IMR-90 (cell line): ENCODE results near the gene SEC23A.
"Not testable (repeated sequence)": the region's sequence is repeated elsewhere in the genome, so short reads cannot be mapped to it uniquely, and the experiment has no call there.

Experiments used
- CTCF ChIP-seq: conservative IDR thresholded peaks from 2 replicates; pipeline ENCODE4 v1.5.1; 2012; ENCODE audit warnings: mild to moderate bottlenecking, low read depth, low read length, improper control_type of control experiment
- FOS ChIP-seq: fragments of 150-350 bp; IDR thresholded peaks from 2 replicates; pipeline ENCODE4 v1.6.1; 2016; ENCODE audit warnings: low read depth, low read length
- NFE2L2 ChIP-seq: fragments of 150-350 bp; IDR thresholded peaks from 2 replicates; pipeline ENCODE4 v1.6.1; 2016; ENCODE audit warnings: low read depth, mild to moderate bottlenecking, low read length
- POLR2A ChIP-seq: IDR thresholded peaks from 2 replicates; pipeline ENCODE4 v1.6.1; 2012; ENCODE audit warnings: mild to moderate bottlenecking, low read depth, low read length
- RAD21 ChIP-seq: IDR thresholded peaks from 2 replicates; pipeline ENCODE4 v1.6.1; 2012; ENCODE audit warnings: low read length, improper control_type of control experiment
- RCOR1 ChIP-seq: IDR thresholded peaks from 2 replicates; pipeline ENCODE4 v1.6.1; 2012; ENCODE audit warnings: mild to moderate bottlenecking, low read length, improper control_type of control experiment; ENCODE audit not compliant: insufficient replicate concordance
- TF ChIP-seq, protein P1 (sequence below): fragments of 150-350 bp; IDR thresholded peaks from 2 replicates; pipeline ENCODE4 v1.6.1; 2017; ENCODE audit warnings: mild to moderate bottlenecking, antibody characterized with exemption, low read length, low read depth
- TF ChIP-seq, protein P2 (sequence below): fragments of 150-350 bp; IDR thresholded peaks from 2 replicates; pipeline ENCODE4 v1.6.1; 2016; ENCODE audit warnings: low read depth, mild to moderate bottlenecking, low read length, moderate library complexity, borderline replicate concordance

DNA sequence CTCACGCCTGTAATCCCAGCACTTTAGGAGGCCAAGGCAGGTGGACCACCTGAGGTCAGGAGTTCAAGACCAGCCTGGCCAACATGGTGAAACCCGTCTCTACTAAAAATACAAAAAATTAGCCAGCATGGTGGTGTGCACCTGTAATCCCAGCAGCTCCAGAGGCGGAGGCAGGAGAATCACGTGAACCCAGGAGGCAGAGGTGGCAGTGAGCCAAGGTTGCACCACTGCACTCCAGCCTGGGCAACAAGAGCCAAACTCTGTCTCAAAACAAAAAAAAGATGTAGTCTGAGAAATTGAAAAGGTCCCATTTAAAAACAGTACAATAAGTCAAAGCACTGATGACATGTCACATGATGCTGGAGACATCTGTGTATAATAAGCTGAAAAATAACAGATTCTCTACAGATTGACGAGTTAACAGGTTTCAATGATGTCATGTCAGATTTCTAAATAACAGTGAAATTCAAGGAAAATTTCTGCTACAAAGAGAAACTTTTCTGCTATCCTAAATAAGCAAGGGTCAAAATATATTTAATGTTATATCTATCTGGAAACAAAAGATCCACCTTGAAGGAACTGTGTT lies 50.1 kb downstream of the SEC23A start:
- not testable (repeated sequence) for TF ChIP-seq CTCF, RCOR1, NFE2L2, POLR2A, FOS, RAD21
- TF ChIP-seq, protein P1, sequence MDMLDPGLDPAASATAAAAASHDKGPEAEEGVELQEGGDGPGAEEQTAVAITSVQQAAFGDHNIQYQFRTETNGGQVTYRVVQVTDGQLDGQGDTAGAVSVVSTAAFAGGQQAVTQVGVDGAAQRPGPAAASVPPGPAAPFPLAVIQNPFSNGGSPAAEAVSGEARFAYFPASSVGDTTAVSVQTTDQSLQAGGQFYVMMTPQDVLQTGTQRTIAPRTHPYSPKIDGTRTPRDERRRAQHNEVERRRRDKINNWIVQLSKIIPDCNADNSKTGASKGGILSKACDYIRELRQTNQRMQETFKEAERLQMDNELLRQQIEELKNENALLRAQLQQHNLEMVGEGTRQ, result not testable (repeated sequence)
- TF ChIP-seq, protein P2, sequence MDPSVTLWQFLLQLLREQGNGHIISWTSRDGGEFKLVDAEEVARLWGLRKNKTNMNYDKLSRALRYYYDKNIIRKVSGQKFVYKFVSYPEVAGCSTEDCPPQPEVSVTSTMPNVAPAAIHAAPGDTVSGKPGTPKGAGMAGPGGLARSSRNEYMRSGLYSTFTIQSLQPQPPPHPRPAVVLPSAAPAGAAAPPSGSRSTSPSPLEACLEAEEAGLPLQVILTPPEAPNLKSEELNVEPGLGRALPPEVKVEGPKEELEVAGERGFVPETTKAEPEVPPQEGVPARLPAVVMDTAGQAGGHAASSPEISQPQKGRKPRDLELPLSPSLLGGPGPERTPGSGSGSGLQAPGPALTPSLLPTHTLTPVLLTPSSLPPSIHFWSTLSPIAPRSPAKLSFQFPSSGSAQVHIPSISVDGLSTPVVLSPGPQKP, result not testable (repeated sequence)
